G401.6 (cell line): ENCODE measurements around the gene HCFC1.
A peak's percentile ranks its signal among the peaks of the same experiment; 100 is the strongest.

Experiments
- FAIRE-seq: peaks from 2 replicates; lab custom pipeline; 2012; peaks lifted over from hg19 to GRCh38; lab: Jason Lieb, UNC

HCFC1 gene

DNA sequence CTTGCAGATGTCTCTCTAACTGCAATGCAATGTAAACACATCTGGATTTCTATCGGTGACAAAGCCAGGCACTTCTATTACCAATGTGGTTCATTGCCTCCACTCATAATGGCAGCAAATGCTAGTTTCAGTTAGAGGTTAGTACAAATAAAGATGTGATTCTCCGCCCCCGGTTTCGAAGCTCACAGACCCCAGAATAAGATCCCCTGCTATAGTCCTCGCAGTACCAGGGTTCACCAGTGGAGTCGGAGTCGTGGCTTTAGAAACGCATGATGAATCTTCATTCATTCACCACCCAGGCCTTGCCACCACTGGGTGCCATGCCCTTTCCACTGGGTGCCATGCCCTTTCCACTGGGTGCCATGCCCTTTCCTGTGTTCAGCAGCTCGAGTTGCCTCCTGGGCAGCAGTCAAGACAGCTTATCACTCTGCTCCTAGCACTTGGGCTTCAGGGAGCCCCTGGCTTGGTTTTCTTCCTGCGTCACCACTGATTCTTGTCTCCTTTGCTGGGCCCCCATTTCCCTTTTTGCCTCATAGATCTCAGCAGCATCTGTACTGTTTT lies 33.3 kb downstream of the HCFC1 start:
- no peak for FAIRE-seq

DNA sequence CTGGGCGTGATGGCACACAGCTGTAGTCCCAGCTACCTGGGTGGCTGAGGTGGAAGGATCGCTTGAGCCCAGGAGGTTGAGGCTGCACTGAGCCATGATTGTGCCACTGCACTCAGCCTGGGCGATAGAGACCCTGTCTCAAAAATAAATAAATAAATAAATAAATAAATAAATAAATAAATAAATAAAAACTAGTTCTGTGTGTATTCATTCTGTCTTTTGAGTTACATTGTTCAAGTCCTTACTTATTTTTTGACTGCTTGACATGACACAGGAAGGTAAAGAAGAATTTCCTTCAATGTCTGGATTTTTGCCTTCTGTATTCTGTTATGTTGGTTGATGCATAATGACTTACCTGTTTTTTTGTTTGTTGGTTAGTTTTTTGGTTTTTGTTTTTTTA lies 34.6 kb downstream of the HCFC1 start:
- FAIRE-seq = peak; percentile 3

DNA sequence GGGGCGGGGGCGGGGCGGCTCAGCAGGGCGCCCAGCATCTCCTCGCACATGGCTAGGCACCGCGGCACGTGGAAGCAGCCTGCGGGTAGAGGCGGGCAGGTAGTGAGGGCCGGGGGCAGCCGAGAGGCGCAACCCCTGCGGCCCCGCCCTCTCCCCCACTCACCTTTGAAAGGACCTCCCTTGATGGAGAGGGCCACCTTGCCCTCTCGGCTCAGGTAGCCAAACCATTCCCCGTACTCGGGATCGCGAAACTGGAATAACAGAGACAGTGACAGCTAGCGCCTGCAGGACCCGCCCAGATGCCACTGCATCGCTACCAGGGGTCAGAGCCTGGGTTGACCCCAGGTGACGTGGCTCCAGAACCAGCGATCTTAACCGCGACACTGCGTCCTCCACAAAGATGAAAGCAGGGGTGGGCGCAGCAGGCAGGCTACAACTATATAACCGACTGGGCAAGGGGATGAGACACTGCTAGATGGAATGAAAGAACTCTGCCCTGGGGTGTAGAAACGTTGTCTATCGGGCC lies 36.2 kb downstream of the HCFC1 start:
- no peak for FAIRE-seq

DNA sequence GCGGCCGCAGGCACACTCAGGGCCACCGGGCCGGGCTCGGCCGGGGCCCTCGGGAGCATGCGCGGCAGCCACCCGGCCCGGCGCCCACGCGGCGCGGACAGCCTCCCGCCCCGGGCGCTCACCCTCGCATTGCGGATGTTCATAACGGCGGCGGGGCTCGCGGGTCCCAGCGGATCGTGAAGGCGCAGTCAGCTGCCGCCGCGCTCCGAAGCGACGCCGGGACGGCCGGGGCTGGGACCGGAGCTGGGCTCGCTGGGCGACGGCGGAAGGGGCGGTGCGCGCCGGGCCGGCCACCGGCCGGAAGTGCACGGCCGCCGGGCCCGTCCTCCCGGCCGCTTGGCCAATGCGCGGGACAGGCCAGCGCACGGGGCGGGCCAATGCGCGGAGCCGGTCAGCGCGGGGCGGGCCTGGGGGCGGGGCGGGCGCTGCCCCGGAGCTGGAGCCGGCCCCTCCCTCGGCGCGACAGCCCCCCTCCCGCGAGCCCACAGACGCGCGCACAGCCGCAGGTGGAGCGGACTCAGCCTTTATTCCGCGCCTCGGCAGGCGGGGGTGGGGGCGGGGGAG lies 36.8 kb downstream of the HCFC1 start, which contains the start of gene NAA10:
TSS of gene NAA10 (minus strand) at position 276 of the 564 bp plus-strand sequence. CDS start at position 143, 133 bp downstream.
- FAIRE-seq = no peak

DNA sequence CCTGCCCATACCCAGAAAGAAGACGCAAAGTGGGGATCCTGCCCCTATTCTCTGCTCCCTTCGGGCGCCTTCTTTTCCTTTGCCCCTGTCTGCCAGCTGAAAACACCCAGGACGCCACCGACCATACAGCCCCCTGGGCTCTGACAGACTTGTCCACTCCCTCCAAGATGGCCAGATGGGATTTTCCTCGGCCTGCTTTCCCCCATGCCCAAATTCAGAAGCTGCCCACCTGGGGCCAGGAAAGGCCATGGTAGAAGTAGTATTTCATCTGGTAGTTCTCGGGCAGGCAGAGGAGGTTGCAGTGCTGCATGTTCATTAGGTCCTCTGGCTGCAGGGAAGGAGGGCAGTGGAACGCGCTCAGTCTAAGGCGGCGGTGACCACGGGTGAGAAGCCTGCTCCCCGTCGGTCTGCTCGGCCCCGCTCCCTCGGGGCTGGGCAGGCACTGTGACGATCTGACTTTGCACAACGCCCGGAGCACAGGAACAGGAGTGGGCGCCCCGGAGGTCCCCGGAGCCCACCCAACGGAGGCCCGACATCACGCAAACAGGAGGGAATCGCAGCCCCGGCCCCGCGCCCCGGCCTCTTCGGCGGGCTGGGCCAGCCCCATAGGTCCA lies 37.4 kb downstream of the HCFC1 start:
- FAIRE-seq = no peak

DNA sequence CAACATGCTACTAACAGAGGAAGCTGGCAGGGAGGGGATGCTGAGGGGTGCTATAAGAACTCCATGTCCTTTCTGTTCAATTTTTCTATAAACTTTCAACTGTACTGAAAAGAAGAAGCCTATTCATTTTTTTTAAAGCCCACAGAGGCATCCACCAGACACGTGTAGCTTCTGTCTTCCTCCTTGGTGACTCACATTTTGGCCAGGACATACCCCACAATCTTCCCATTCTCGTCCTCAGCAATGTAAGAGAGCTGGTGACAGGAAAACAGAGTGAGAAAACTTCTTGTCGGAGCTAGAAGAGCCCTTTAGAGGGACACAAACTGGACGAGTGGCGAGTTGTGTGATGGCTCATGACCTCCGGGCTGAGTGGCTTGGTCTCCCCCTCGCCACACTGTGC lies 37.9 kb downstream of the HCFC1 start:
- no peak for FAIRE-seq

DNA sequence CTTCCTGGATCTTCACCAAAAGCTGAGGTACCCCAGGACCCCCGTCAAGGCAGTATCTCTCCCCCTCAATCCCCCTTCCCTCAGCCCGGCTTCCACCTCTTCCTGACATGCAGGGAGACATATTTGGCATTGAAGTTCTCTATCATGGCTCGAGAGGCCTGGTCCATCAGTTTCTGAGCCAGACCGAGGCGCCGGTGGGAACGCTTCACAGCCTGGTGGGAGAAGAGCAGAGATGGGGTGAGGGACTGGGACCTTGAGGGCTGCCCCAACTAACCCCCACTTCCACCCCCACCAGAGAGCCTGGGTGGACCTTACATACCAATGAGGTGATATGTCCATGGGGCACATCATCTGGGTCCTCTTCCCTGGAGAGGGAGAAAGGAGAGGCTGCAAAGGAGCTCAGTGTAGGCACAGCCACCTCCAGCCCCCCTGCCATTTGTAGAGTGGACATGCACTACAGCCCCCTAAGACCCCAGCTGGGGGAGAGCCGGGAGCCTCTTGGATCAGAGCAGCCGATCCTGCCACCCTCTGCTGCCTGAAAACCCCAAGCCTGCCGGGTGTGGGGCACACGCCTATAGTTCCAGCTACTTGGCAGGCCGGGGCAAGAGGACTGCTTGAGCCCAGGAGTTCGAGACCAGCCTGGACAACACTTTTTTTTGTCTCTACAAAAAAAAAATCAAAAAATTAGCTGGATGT lies 39.2 kb downstream of the HCFC1 start:
- FAIRE-seq = no peak

DNA sequence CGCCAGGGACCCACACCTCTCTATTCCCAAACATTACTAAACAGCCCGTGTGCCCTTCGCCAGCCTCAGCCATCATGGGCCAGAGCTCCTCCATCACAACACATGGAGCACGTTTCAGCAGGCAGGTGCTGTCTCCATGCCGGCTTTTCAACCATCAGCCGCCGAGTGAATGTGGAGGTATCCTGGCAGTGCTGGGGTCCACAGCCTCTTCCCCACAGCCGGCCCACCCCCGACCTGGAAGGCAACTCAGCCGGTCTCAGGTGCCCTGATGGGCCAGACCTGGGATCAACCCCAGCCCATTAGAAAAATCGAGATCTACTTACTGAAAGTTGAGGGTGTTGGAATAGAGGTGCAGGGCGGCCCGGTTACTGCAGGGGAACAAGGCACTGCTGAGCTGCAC lies 39.9 kb downstream of the HCFC1 start:
- FAIRE-seq = no peak

DNA sequence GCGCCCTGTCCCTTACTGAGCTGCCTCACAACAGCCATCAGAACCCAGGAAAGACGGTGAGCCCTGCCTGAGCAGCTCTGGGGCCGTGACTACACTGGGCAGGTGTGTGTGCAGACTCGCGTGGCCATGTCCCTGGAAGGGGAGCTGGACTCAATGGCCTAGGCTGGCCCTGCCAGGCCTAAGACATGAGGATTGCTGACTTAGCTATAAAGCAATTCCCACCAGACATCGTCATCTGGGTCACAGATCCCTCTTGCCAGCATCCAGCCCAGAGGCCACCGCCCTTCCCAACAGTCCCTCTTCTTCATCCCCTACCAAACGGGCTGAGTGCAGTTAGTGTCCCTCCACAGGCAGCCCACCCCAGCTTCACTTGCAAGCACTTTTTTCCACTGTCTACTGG lies 40.5 kb downstream of the HCFC1 start:
- FAIRE-seq = no peak

DNA sequence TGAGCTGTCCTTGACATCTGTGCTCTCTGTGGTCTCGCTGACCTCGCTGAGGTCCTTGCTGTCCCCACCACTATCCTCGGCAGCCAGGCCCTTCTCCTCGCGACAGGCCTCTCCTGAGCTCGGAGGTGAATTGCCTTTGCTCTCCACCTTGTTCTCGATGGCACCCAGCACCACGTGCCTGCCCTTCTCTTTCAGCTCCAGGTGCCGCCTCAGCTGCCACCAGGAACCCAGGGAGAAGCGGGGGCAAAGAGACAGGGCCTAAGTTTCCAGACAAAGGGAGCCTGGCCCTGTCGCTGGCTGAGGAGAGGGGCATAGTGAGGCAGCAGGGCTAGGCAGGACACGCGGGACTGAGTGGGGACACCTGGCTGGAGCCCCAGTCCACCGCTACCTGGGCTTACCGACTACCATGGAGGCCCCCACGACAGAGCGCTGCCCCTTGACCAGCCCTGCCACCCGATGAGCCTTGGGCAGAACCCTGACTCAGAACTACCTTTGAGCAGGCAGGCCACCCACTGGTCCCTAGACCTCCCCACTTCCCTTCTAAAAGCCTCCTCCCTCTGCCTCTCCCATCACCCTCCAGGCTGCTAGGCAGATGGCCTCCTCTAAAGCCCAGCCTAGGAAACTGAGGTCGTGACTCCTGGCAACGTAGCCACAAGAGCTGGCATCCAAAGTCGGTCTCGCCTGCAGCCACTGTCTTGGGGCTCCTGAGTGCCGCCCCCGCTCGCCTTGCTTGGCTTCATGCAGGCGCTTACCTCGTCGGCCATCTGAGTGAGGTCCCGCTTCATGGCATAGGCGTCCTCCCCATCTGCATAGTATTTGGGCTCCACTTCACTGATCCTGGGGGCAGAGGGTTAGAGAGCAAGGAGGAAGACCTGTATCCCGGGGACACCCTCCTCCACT lies 41.4 kb downstream of the HCFC1 start:
- no peak for FAIRE-seq

DNA sequence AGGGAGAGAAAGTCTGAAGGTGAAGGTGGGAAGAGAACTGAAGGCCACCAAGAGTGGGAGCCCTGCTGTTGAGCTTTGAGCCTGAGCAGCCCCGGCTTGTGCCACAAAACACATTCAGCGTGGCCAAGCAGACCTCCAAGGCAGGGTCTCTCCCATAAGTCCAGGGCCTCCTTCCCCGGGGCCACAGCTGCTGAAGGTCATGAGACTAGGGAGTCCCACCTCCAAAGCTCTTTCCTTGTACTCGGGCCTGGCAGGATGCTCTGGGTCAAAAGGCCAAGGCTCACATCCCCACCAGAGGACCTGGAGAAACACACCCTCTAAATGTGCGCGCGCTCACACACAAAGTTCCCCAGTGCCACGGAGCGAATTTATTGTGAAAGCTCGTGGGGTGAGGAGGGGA lies 42.0 kb downstream of the HCFC1 start:
- FAIRE-seq = no peak

DNA sequence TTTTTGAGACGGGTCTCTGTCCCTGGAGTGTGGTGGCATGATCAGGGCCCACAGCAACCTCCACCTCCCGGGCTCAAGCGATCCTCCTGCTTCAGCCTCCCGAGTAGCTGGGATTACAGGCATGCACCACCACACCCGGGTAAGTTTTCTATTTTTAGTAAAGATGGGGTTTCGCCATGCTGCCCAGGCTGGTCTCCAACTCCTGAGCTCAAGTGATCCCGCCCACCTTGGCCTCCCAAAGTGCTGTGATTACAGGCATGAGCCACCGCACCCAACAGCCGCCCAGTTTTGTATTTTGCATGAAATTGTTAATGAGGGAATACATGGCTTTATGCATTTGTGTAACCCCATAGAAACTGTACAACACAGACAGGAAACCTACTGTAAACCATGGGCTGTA lies 42.8 kb downstream of the HCFC1 start:
- FAIRE-seq = no peak

DNA sequence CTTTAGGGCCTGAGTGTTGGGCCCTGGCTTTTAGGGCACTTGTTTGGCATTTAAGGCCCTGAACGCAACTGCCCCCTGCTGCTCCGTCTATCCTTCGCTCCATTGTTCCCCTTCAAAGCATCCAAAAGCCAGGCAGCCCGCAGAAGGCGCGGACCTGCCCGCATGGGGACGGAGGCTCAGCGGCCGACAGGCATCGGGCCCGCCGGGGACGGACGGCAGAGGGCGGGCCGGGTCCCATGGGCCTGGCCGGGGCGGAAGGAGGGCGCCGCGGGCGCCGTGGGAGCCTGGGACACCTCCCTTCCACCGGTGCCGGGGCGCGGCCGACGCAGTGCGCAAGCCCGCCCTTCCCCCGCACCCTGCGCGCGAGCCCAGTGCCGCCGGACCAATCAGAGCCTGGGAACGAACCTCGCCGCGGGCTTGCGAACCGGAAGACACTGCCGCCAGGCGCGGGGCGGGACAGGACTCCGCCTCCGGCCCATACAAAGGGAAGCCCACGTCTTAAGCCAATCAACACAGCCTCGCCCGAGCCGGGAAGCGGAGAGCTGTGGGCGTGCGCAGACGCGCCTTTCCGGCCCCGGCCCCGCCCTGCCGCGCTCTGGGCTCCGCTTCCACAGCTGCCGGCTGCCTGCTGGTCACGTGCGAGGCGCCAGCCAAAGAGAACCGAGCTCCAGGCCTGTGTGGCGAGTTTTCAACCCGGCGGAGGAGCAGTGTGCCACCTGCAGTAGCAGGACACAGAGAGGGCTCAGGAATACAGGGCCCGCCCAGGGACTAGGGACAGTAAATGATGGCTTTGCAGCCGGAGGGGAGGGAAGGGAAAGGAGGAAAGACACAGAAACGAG lies 43.5 kb downstream of the HCFC1 start:
- FAIRE-seq = peak; percentile 98

DNA sequence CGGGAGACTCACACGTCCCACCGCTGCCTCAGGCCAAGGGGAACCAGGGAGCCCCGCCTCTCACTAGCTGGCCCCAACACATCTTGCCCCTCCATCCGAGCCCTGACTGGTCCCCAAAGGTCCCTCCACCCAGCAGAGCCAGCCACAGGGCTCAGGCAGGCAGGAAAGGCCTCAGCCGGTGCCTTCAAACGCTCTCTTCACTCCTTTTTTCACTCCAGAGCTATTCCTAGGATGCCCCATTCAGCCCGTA lies 44.0 kb downstream of the HCFC1 start:
- no peak for FAIRE-seq

DNA sequence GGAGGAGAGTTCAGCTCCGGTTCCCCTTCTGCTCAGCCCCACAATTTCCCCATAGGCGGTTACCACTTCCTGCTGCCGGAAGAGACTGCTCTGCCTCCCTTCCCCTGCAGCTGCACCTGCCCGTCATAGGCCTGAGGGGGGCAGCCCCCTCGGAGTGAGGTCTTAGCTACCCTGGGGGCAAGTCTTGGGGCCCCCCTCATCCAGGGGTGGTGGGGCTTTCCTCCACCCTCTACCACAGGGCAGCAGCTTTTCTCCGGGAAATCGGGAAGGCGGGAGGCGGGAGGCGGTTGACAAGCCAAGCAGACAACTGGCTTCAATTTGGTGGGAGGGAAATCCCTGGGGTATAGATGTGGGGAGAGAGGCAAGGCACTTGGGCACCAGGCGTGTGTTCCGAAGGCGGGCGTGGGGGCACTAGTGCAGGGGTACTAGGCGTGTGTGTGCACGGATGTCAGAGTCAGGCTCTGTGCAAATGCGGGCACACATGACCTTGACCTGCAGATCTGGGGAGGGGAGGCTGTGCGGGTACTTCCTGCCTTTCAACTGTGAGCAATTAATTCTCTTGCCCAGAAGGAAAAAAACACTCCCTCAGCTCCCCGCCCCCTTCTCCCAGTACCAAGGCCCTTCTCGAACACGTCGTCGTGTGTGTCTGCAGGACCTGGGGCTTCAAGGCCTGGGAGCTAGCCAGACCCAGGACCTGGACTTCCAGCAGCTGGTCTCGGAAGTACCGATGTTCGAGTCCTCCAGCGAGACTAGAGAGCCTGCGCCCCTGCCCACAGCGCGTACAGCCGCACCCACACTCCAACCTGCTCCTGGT lies 44.6 kb downstream of the HCFC1 start:
- no peak for FAIRE-seq

DNA sequence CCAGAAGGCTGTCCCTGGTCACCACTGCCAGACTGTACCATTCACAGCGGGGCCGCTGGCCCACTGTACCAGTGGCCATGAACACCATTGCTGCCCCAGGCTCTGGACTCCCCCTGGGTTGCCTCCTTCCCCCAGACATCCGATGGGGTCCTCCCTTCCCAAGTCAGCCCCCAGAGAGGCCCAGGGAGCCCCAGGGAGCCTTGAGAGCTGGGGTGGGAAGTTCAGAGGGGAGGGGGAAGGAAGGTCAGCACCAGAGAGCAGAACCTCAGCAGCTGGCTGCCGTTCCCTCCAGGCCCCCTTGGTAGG lies 45.1 kb downstream of the HCFC1 start:
- no peak for FAIRE-seq

DNA sequence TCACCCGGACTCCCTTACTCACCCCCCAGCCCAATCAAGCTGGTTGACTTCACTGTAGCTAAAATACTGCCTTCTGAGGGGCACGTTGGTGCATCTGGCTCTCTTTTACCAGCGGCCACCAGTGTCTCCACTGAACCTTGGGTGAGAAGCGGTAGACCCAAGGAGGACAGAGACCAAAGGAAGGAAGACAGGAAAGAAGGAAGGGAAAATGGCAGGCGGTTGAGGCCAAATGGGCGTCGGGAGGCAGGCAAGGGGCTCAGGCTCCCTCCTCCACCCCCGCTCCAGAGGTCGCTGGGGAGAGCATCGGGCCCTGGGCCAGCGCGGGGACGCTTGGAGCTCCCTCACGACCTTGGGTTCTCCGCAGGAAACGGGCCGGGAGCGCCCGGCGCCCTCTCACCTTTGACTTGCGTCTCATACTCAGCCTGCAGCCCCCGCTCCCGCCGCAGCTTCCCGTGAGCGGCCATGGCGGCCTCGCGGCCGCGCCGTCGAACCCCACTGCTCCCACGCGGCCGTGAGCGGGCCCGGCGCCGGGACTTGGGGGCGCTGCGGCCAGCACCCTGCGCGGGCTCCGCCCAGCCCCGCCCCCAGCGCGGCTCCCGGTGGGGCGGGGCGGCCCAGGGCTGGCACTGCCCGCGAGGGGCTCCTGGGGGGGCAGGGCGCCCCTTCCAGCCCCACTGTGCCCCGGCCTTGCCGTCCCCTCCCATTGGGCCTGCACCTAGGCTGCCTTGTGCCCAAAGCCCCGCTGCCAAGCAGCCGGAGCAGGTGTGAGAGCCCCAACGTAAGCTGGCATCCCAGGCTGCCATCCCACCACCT lies 45.7 kb downstream of the HCFC1 start, which contains the start of gene ARHGAP4:
TSS of gene ARHGAP4 (minus strand) at position 526 of the 813 bp plus-strand sequence. CDS start at position 464, 62 bp downstream.
- FAIRE-seq = no peak

DNA sequence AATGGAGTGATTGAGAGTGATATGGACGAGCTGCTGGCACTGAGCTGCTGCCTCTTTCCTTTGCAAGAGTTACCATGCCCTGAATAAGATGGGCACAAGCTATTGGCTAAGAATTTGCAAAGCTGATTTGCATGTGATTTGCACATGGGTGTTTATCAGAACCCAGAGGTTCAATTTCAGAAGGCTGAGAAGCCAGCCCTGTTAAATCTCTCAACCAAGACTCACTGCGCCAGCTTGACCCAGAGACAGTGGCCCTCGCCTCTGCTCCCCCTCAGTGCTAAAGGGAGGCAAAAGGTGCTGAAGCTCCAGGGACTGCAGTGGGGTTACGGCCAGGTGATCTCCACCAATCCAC lies 46.3 kb downstream of the HCFC1 start:
- FAIRE-seq = no peak

DNA sequence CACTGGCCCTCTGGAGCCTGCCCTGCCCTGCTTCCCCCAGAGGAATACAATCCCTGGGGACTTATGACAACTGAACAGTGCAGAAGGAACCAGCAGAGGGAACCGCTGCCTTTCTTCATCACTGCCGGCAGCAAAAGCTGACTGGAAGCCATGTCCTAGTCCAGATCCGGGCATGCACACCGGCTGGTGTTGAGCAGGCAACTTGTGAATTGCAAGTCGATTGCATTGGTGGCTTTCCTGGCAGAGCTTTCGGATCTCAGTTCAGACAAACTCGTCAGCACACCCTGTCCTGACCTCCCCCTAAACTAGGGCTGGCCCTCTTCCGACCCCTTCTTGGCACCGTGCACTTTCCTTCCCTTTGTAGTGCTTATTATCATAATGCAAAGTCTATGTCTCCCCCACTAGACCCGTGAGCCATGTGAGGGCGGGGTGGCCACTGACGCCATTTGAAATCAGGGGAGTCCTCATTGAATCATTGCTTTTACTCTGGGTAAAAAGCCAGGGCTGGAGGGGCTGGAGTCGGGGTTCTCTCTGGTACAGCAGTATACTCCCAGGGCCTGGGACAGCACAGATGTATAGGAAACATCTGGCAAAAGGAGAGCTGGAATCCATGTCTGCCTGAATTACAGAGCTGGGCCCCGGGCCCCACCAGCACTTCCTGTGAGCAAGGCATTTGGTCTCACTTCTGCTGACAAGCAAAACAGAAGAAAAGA lies 47.3 kb downstream of the HCFC1 start:
- FAIRE-seq = peak; percentile 95
